IMR-90 (cell line): ENCODE data around the gene KIAA0040. TPM values are rescaled to one million over a fixed set of nuclear protein-coding genes. Genes with fewer than 3 reads are reported as not detected.

ENCODE experiments used
- ATAC-seq: fragments of 200-7000 bp; cut with Tn5 transposase; 2 replicates; pipeline ENCODE4 v1.9.1; 2020; ENCODE audit warnings: low read depth, mild to moderate bottlenecking, moderate library complexity
- BruUV-seq: library from RNA; stranded (reverse); fragments of 400-500 nt; replicated peaks from 2 replicates; lab custom pipeline; 2021; lab: Mats Ljungman, UMichigan
- CTCF ChIA-PET: fragments of 300-600 bp; formaldehyde crosslinking; extraction: SDS; loops from one replicate; lab custom pipeline; 2021; ENCODE audit warnings: antibody characterized with exemption; lab: Yijun Ruan, JAX
- POLR2A ChIA-PET: fragments of 300-600 bp; sonication (Branson Sonifier 250); formaldehyde crosslinking; loops from one replicate; lab custom pipeline; 2022; ENCODE audit warnings: antibody characterized with exemption; ENCODE audit not compliant: unreplicated experiment; lab: Charles Lee
- DNase-seq: peaks from one replicate; pipeline ENCODE4 v3.0.0; 2013
- H2AFZ ChIP-seq: replicated peaks from 2 replicates; pipeline ENCODE3; 2013; ENCODE audit warnings: low read length, mild to moderate bottlenecking; ENCODE audit not compliant: poor library complexity
- H2AK5ac ChIP-seq: 2 replicates; pipeline ENCODE4 v1.6.1; 2013; ENCODE audit warnings: low read depth, low read length, inconsistent platforms
- H2AK9ac ChIP-seq: replicated peaks from 2 replicates; pipeline ENCODE3; 2013; ENCODE audit warnings: mild to moderate bottlenecking, low read depth, low read length, moderate library complexity; ENCODE audit not compliant: poor library complexity
- H2BK120ac ChIP-seq: 2 replicates; pipeline ENCODE4 v1.6.1; 2013; ENCODE audit warnings: low read depth, low read length, inconsistent platforms
- H2BK15ac ChIP-seq: 3 replicates; pipeline ENCODE4 v1.6.1; 2013; ENCODE audit warnings: low read depth, low read length, inconsistent platforms
- H2BK20ac ChIP-seq: 2 replicates; pipeline ENCODE4 v1.6.1; 2013; ENCODE audit warnings: low read depth, mild to moderate bottlenecking, inconsistent platforms, low read length, moderate library complexity
- H2BK5ac ChIP-seq: 2 replicates; pipeline ENCODE4 v1.6.1; 2013; ENCODE audit warnings: mild to moderate bottlenecking, low read depth, low read length, inconsistent platforms; ENCODE audit not compliant: poor library complexity, severe bottlenecking
- H3K14ac ChIP-seq: replicated peaks from 2 replicates; pipeline ENCODE4 v1.6.1; 2013; ENCODE audit warnings: low read depth, low read length, inconsistent platforms
- H3K18ac ChIP-seq: 2 replicates; pipeline ENCODE4 v1.6.1; 2013; ENCODE audit warnings: low read depth, low read length, control low read depth
- H3K23ac ChIP-seq: 2 replicates; pipeline ENCODE4 v1.6.1; 2013; ENCODE audit warnings: low read depth, low read length, inconsistent platforms
- H3K27ac ChIP-seq: 2 replicates; pipeline ENCODE4 v1.5.1; 2013; ENCODE audit warnings: mild to moderate bottlenecking, control low read depth, low read length; ENCODE audit not compliant: insufficient read depth
- H3K27me3 ChIP-seq: 2 replicates; pipeline ENCODE4 v1.6.1; 2013; ENCODE audit warnings: low read length; ENCODE audit not compliant: control insufficient read depth, insufficient read depth
- H3K36me3 ChIP-seq: 2 replicates; pipeline ENCODE4 v1.6.1; 2013; ENCODE audit warnings: low read length, mixed read lengths; ENCODE audit not compliant: control insufficient read depth, insufficient read depth
- H3K4ac ChIP-seq: 2 replicates; pipeline ENCODE4 v1.6.1; 2013; ENCODE audit warnings: low read depth, low read length, inconsistent platforms
- H3K4me1 ChIP-seq: 2 replicates; pipeline ENCODE4 v1.6.1; 2013; ENCODE audit warnings: low read length, mixed read lengths; ENCODE audit not compliant: control insufficient read depth, insufficient read depth
- H3K4me2 ChIP-seq: 2 replicates; pipeline ENCODE4 v1.6.1; 2013; ENCODE audit warnings: low read depth, mild to moderate bottlenecking, control low read depth, low read length, moderate library complexity
- H3K4me3 ChIP-seq: 2 replicates; pipeline ENCODE4 v1.5.1; 2013; ENCODE audit warnings: low read depth, mild to moderate bottlenecking, control low read depth, low read length, moderate library complexity; ENCODE audit not compliant: insufficient read depth
- H3K56ac ChIP-seq: 2 replicates; pipeline ENCODE4 v1.6.1; 2013; ENCODE audit warnings: low read length, inconsistent platforms; ENCODE audit not compliant: insufficient read depth; ENCODE audit errors: extremely low read depth
- H3K79me1 ChIP-seq, 2 experiments: 2 replicates each; pipeline ENCODE4 v1.6.1; 2013; ENCODE audit warnings: low read length in 2 of 2, inconsistent platforms in 1 of 2, low read depth in 1 of 2
- H3K9ac ChIP-seq: 2 replicates; pipeline ENCODE4 v1.6.1; 2013; ENCODE audit warnings: low read depth, low read length, control low read depth
- H3K9me1 ChIP-seq: 2 replicates; pipeline ENCODE4 v1.6.1; 2013; ENCODE audit warnings: low read length, inconsistent platforms; ENCODE audit not compliant: insufficient read depth
- H3K9me3 ChIP-seq: 2 replicates; pipeline ENCODE4 v1.6.1; 2013; ENCODE audit warnings: low read length; ENCODE audit not compliant: control insufficient read depth, insufficient read depth
- H4K20me1 ChIP-seq: 2 replicates; pipeline ENCODE4 v1.6.1; 2013; ENCODE audit warnings: low read length, inconsistent platforms; ENCODE audit not compliant: insufficient read depth
- H4K5ac ChIP-seq: 2 replicates; pipeline ENCODE4 v1.6.1; 2013; ENCODE audit warnings: mild to moderate bottlenecking, low read depth, low read length, control low read depth
- H4K8ac ChIP-seq, 2 experiments: 2 replicates each; pipeline ENCODE4 v1.6.1; 2013; ENCODE audit warnings: low read depth in 2 of 2, low read length in 2 of 2, control low read depth in 1 of 2, inconsistent platforms in 1 of 2
- H4K91ac ChIP-seq: 2 replicates; pipeline ENCODE4 v1.6.1; 2013; ENCODE audit warnings: low read depth, low read length, inconsistent platforms; ENCODE audit not compliant: insufficient read depth
- BHLHE40 ChIP-seq: fragments of 150-350 bp; IDR thresholded peaks from 2 replicates; pipeline ENCODE4 v1.6.1; 2016; ENCODE audit warnings: mild to moderate bottlenecking, low read depth, low read length
- CEBPB ChIP-seq: IDR thresholded peaks from 2 replicates; pipeline ENCODE4 v1.6.1; 2012; ENCODE audit warnings: low read depth, low read length, improper control_type of control experiment
- FOS ChIP-seq: fragments of 150-350 bp; IDR thresholded peaks from 2 replicates; pipeline ENCODE4 v1.6.1; 2016; ENCODE audit warnings: low read depth, low read length
- MAFK ChIP-seq: IDR thresholded peaks from 2 replicates; pipeline ENCODE4 v1.6.1; 2012; ENCODE audit warnings: low read depth, low read length, improper control_type of control experiment
- MAZ ChIP-seq: IDR thresholded peaks from 2 replicates; pipeline ENCODE4 v1.6.1; 2012; ENCODE audit warnings: low read depth, mild to moderate bottlenecking, low read length, improper control_type of control experiment, moderate library complexity, borderline replicate concordance
- MXI1 ChIP-seq: IDR thresholded peaks from 2 replicates; pipeline ENCODE4 v1.6.1; 2012; ENCODE audit warnings: low read depth, mild to moderate bottlenecking, low read length, moderate library complexity, borderline replicate concordance
- NFE2L2 ChIP-seq: fragments of 150-350 bp; IDR thresholded peaks from 2 replicates; pipeline ENCODE4 v1.6.1; 2016; ENCODE audit warnings: low read depth, mild to moderate bottlenecking, low read length
- POLR2A ChIP-seq: IDR thresholded peaks from 2 replicates; pipeline ENCODE4 v1.6.1; 2012; ENCODE audit warnings: mild to moderate bottlenecking, low read depth, low read length
- RAD21 ChIP-seq: IDR thresholded peaks from 2 replicates; pipeline ENCODE4 v1.6.1; 2012; ENCODE audit warnings: low read length, improper control_type of control experiment
- RCOR1 ChIP-seq: IDR thresholded peaks from 2 replicates; pipeline ENCODE4 v1.6.1; 2012; ENCODE audit warnings: mild to moderate bottlenecking, low read length, improper control_type of control experiment; ENCODE audit not compliant: insufficient replicate concordance
- RFX5 ChIP-seq: IDR thresholded peaks from 2 replicates; pipeline ENCODE4 v1.8.0; 2012; ENCODE audit warnings: low read depth, mild to moderate bottlenecking, low read length, moderate library complexity
- SMC3 ChIP-seq: fragments of 150-350 bp; IDR thresholded peaks from 2 replicates; pipeline ENCODE4 v1.6.1; 2016; ENCODE audit warnings: low read depth, mild to moderate bottlenecking, antibody characterized with exemption, low read length, moderate library complexity
- WGBS, 2 experiments: methylation state at CpG; one replicate each; pipeline versions ENCODE4 v1.1.5 to v1.1.7; 2013; ENCODE audit warnings: missing lambda C conversion rate in 2 of 2; ENCODE audit not compliant: insufficient read length in 1 of 2; ENCODE audit errors: extremely low coverage in 2 of 2; 5-methylcytosine and 5-hydroxymethylcytosine counted together
- dilution Hi-C: fragments of 300-500 bp; cut with HindIII; formaldehyde crosslinking; loops from one replicate; pipeline ENCODE4 v1.14.3; 2018; ENCODE audit warnings: low sequenced_read_pairs; ENCODE audit not compliant: unreplicated experiment
- in situ Hi-C: fragments of 300-500 bp; cut with MboI; formaldehyde crosslinking; loops from 3 replicates; pipeline ENCODE4 v1.14.3; 2019; ENCODE audit warnings: low sequenced_read_pairs, inconsistent platforms, mixed read lengths
- intact Hi-C: fragments of 100-400 bp; cut with micrococcal nuclease; formaldehyde crosslinking; loops from 2 replicates; pipeline ENCODE4 v1.10.0; 2022
- polyA plus RNA-seq, 3 experiments: library from polyadenylated mRNA; depleted of rRNA; stranded (reverse); fragments of >200 nt; gene quantifications; 2 replicates each; pipeline ENCODE4 v1.2.3, GENCODE V29; 2012; ENCODE audit warnings: low replicate concordance in 1 of 3
- total RNA-seq: library from RNA; depleted of rRNA; stranded (reverse); fragments of >200 nt; gene quantifications from 2 replicates; pipeline ENCODE4 v1.2.3, GENCODE V29; 2012
- TF ChIP-seq, protein P1 (sequence below): fragments of 150-350 bp; IDR thresholded peaks from 2 replicates; pipeline ENCODE4 v1.6.1; 2016; ENCODE audit warnings: low read depth, mild to moderate bottlenecking, low read length, moderate library complexity, borderline replicate concordance
- TF ChIP-seq, protein P2 (sequence below): fragments of 150-350 bp; IDR thresholded peaks from 2 replicates; pipeline ENCODE4 v1.6.1; 2017; ENCODE audit warnings: mild to moderate bottlenecking, antibody characterized with exemption, low read length, low read depth
- TF ChIP-seq, protein P3 (sequence below): conservative IDR thresholded peaks from 2 replicates; pipeline ENCODE4 v1.5.1; 2012; ENCODE audit warnings: mild to moderate bottlenecking, low read depth, low read length, improper control_type of control experiment

Gene KIAA0040
- total and polyA plus RNA-seq, 2 of the 4 experiments (the other 2 are of a cell fraction): 0.05 to 0.18 TPM

DNA sequence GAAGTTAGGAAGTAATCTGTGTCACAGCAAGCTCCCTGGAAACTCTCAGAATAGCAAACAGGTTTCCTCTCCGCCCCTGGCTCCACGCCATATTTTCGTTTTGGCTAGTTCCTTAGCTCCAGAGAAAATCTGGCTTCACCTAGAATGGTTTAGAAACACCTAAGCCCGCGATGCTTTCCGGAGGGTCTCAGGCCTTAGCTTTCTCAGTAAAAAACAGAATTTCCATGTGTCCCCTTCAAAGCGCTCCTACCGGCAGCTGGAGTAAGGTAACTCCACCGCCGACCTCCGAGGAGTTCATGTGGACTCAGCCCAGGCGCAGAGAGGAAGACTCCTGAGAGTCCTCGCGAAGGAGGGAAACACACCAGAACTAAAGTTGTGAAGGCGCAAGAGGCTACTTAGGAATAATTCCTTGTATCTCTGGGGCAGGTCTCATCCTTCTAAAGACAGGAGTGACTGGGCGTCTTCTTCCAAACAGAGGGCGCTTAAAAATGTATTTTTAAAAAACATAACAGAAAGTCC is 406 bp downstream of the KIAA0040 start:
- ChIA-PET CTCF (interaction anchor here (1.2 kb wide), 1 partner anchor 46 kb away, joined by 3 read pairs; no protein-coding TSS in a partner anchor), POLR2A (no interaction called here)
- H2BK120ac ChIP-seq: no peak overlapping the region
- 3% methylated on average over 11 of the region's 17 CpGs; no CpG with 5 or more reads in 1 of the 2 experiments for WGBS, 2 experiments
- H3K4me1 ChIP-seq: no peaks in the 10 kb centered on the region
- peak overlapping the region; percentile 50 for H3K4me3 ChIP-seq
- no TSS peak for BruUV-seq
- H3K9me3 ChIP-seq: no peaks in the 10 kb centered on the region
- intact Hi-C loops (no loop called here), dilution Hi-C loops (no loop called here), in situ Hi-C loops (no loop called here)
- TF ChIP-seq, protein P1, sequence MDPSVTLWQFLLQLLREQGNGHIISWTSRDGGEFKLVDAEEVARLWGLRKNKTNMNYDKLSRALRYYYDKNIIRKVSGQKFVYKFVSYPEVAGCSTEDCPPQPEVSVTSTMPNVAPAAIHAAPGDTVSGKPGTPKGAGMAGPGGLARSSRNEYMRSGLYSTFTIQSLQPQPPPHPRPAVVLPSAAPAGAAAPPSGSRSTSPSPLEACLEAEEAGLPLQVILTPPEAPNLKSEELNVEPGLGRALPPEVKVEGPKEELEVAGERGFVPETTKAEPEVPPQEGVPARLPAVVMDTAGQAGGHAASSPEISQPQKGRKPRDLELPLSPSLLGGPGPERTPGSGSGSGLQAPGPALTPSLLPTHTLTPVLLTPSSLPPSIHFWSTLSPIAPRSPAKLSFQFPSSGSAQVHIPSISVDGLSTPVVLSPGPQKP: no peak
- TF ChIP-seq CEBPB (no peak), NFE2L2 (no peak), MXI1 (no peak), RAD21 (no peak), POLR2A (no peak), MAZ (no peak), SMC3 (no peak), FOS (no peak), RFX5 (no peak), MAFK (no peak), BHLHE40 (no peak), RCOR1 (no peak)
- TF ChIP-seq, protein P2, sequence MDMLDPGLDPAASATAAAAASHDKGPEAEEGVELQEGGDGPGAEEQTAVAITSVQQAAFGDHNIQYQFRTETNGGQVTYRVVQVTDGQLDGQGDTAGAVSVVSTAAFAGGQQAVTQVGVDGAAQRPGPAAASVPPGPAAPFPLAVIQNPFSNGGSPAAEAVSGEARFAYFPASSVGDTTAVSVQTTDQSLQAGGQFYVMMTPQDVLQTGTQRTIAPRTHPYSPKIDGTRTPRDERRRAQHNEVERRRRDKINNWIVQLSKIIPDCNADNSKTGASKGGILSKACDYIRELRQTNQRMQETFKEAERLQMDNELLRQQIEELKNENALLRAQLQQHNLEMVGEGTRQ: no peak
- TF ChIP-seq, protein P3, sequence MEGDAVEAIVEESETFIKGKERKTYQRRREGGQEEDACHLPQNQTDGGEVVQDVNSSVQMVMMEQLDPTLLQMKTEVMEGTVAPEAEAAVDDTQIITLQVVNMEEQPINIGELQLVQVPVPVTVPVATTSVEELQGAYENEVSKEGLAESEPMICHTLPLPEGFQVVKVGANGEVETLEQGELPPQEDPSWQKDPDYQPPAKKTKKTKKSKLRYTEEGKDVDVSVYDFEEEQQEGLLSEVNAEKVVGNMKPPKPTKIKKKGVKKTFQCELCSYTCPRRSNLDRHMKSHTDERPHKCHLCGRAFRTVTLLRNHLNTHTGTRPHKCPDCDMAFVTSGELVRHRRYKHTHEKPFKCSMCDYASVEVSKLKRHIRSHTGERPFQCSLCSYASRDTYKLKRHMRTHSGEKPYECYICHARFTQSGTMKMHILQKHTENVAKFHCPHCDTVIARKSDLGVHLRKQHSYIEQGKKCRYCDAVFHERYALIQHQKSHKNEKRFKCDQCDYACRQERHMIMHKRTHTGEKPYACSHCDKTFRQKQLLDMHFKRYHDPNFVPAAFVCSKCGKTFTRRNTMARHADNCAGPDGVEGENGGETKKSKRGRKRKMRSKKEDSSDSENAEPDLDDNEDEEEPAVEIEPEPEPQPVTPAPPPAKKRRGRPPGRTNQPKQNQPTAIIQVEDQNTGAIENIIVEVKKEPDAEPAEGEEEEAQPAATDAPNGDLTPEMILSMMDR: no peak
- no peak overlapping the region for H3K9ac ChIP-seq
- H3K27me3 ChIP-seq: no peaks in the 10 kb centered on the region; the same call in none of the 2 replicates
- peak overlapping the region; percentile 81 for H3K4me2 ChIP-seq
- H3K14ac ChIP-seq: no peak overlapping the region
- no peak overlapping the region for H2AK5ac ChIP-seq
- H3K36me3 ChIP-seq: no peaks in the 10 kb centered on the region
- H3K18ac ChIP-seq: no peak overlapping the region
- H3K23ac ChIP-seq: no peak overlapping the region
- no peak overlapping the region for H3K27ac ChIP-seq
- no peak overlapping the region for H4K8ac ChIP-seq
- no peak overlapping the region for H4K91ac ChIP-seq
- H4K20me1 ChIP-seq: no peaks in the 10 kb centered on the region
- ATAC-seq (peak; percentile 22; the same call in 1 of the 2 replicates), DNase-seq (no peak)
- no peak overlapping the region for H2BK5ac ChIP-seq
- no peak overlapping the region for H4K5ac ChIP-seq
- peak overlapping the region; percentile 86 for H2AFZ ChIP-seq
- no peak overlapping the region for H3K4ac ChIP-seq
- no peaks in the 10 kb centered on the region for H3K9me1 ChIP-seq
- H3K79me1 ChIP-seq: no peaks in the 10 kb centered on the region
- H2BK20ac ChIP-seq: no peak overlapping the region
- no peak overlapping the region for H2BK15ac ChIP-seq
- no peak overlapping the region for H3K56ac ChIP-seq
- peak overlapping the region; percentile 43 for H2AK9ac ChIP-seq
